Stomach (tissue), 4 donors: ENCODE data around the gene GAB1.

Experiments
- CTCF ChIP-seq, 7 experiments: fragments of 450-650 bp in 4 of 7; fragments of 200-600 bp in 3 of 7; sonication (generic) in 3 of 7; IDR thresholded peaks; one replicate each; pipeline ENCODE4 v1.5.1; 2016 to 2019; ENCODE audit warnings: antibody characterized with exemption in 7 of 7, control low read depth in 2 of 7, mild to moderate bottlenecking in 1 of 7
- POLR2A ChIP-seq, 4 donors: fragments of 450-650 bp; IDR thresholded peaks; one replicate each; pipeline ENCODE4 v1.6.1; 2016; ENCODE audit warnings: antibody characterized with exemption in 4 of 4, control low read depth in 2 of 4, mild to moderate bottlenecking in 1 of 4, moderate library complexity in 1 of 4
- POLR2AphosphoS5 ChIP-seq, 3 donors: sonication (generic); formaldehyde crosslinking; IDR thresholded peaks; one replicate each; pipeline ENCODE4 v1.6.1; 2016; ENCODE audit warnings: antibody characterized with exemption in 3 of 3

- TF ChIP-seq CTCF (IDR thresholded peaks at IDR 0.05) = no peak
- no peak for TF ChIP-seq POLR2AphosphoS5 (IDR thresholded peaks at IDR 0.05)
- no peak for TF ChIP-seq POLR2A (IDR thresholded peaks at IDR 0.05)
These were observed 175.2 kb downstream of the GAB1 start for GRCh38 chr4:143511906-143512305.
